ENCODE data around the gene TXNDC16.

TXNDC16 gene

DNA sequence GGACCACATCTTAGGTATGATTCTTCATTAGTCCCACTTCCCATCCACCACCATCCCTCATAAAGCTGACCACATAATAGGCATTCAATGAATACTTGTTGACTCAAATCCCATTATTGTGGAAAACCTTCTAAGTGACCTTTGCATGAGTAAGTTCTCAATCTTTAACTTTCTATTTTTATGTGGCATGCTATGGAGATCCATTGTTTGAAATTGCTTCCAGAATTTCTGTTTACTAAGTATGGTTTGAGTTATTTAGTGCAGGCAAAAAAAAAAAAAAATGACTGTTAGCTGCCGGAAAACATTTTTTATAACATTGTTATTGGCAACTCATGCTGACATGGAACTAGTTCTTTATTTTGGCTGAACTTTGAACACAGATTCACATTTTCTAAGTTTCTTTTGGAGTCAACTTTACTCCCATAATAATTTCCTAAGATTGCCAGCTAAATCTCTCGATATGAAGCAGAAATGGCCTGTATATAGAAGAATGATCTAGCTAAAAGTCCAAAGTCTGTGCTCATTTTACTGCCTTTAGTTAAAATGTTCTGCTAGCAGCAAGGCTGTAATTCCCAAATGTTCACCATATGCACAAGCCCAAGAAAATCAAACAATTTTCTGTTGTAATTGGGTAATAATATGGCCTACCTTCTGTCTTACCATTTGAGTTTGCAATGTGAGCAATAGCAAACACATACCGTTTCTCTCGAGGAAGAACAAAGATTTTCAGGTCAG, 160.3 kb downstream of the TXNDC16 start:
- no peak for DNase-seq (ENCODE audit: low read depth)
